ENCODE measurements around the gene MSH5. TPM values are rescaled to one million over a fixed set of nuclear protein-coding genes. Genes with fewer than 3 reads are reported as not detected.
A peak's percentile ranks its signal among the peaks of the same experiment; 100 is the strongest.

Gene MSH5
- total and polyA plus RNA-seq, 2 of the 13 experiments (the other 11 are each of a cell fraction or from before 2014, with no cell fraction given) = 10.2 to 38.7 TPM

DNA sequence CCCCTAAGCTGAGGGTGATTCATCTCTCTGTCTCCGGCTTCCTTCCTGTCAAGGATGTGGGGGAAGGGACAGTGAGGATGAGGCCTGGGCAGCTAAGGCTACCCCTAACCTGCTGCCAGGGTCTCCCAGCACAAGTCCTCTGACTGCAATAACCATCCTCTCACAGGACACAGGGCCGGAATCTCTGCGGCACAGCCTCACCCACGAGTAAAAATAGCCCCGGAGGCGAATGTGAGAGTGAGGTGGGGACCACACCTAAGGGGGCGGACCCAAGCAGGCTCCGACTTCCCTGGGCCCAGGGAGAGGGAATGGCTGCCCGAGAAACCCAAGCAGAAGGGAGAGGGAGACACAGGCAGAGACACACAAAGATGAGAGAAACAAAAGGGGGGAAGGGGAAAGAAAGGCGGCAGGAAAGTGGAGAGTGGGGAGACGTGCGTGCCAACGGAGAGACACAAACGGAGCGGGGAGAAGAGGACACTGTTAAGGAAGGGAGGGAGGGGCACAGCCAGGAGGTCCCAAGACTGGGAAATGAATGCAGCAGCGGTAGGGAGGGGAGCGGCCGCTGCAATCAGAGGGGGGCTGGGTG lies 4.9 kb upstream of the MSH5 start:
- Histone ChIP-seq H3K4me1 (ENCODE audit: insufficient read depth, low read length) (peaks cover 72% of the 10 kb centered on the region), H3K9me3 (ENCODE audit: low read length) (no peaks in the 10 kb centered on the region), H3K27ac (ENCODE audit: extremely low read length, insufficient read depth, low read length) (peak overlapping the region; percentile 99), H4K20me1 (ENCODE audit: insufficient read depth, low read length) (peaks cover 33% of the 10 kb centered on the region; the same call in 1 of the 2 replicates), H3K9ac (ENCODE audit: insufficient read depth, low read depth, low read length) (peak overlapping the region; percentile 98), H2AFZ (ENCODE audit: low read length) (no peak overlapping the region), H3K27me3 (ENCODE audit: control insufficient read depth in 1 of 2, insufficient read depth in 2 of 2, low read length in 2 of 2) (no peaks in the 10 kb centered on the region; a peak in 1 of 5 replicates), H3K79me2 (ENCODE audit: insufficient read depth, low read length) (peaks cover 41% of the 10 kb centered on the region), H3K4me2 (ENCODE audit: low read depth, low read length) (peak overlapping the region; percentile 98), H3K36me3 (replicated peaks in 1 of 2; ENCODE audit: control insufficient read depth in 1 of 2, insufficient read depth in 2 of 2, low read length in 2 of 2) (peaks cover 18 to 42% of the 10 kb centered on the region in 2 experiments), H3K4me3 (replicated peaks in 1 of 3; ENCODE audit: insufficient read depth in 1 of 3, low read depth in 2 of 3, low read length in 3 of 3) (peak overlapping the region; percentile 71 to 92 (median 92))
- no peak for FAIRE-seq
- WGBS (ENCODE audit: low lambda C conversion rate) = 1% methylated on average over 17 of the region's 18 CpGs
- ChIA-PET POLR2A (interaction anchor here (0.7 to 11.3 kb wide), 23 partner anchors 11 to 353 kb away, joined by 3 to 279 read pairs (median 40); partner anchors contain the start of genes ABHD16A, APOM, BAG6 and C6orf47), CTCF (ENCODE audit: low intra/inter-chr PET ratio, low total read pairs) (interaction anchor here (1.3 kb wide), 1 partner anchor 35 kb away, joined by 3 read pairs; no protein-coding TSS in a partner anchor)
- no peak for ATAC-seq
- no TSS peak for BruUV-seq (replicated peaks)
- intact Hi-C loops (cut with micrococcal nuclease; ENCODE audit: unreplicated experiment) = loop anchor here (5.0 kb wide), 2 partner anchors 33 to 72 kb away; partner anchors contain the start of genes ABHD16A and LSM2
- DNase-seq (ENCODE audit: low spot score) = peak; percentile 65
- in situ Hi-C loops (cut with HindIII; ENCODE audit: extremely low pct_ligation_motif_present, low pct_unique_long_range_greater_than_20kb) = loop anchor here (5.0 kb wide), 1 partner anchor 32 kb away; no protein-coding TSS in a partner anchor
- TF ChIP-seq RBM39 (IDR thresholded peaks at IDR 0.05; ENCODE audit: low read depth, low read length, poor library complexity, severe bottlenecking) = peak; percentile 76
- TF ChIP-seq FOXA3 (CRISPR knock-in tag; IDR thresholded peaks at IDR 0.05) = no peak
- TF ChIP-seq, protein P1, sequence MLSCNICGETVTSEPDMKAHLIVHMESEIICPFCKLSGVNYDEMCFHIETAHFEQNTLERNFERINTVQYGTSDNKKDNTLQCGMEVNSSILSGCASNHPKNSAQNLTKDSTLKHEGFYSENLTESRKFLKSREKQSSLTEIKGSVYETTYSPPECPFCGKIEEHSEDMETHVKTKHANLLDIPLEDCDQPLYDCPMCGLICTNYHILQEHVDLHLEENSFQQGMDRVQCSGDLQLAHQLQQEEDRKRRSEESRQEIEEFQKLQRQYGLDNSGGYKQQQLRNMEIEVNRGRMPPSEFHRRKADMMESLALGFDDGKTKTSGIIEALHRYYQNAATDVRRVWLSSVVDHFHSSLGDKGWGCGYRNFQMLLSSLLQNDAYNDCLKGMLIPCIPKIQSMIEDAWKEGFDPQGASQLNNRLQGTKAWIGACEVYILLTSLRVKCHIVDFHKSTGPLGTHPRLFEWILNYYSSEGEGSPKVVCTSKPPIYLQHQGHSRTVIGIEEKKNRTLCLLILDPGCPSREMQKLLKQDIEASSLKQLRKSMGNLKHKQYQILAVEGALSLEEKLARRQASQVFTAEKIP (CRISPR knock-in tag; IDR thresholded peaks at IDR 0.05; ENCODE audit: borderline replicate concordance) = no peak
- TF ChIP-seq, protein P2, sequence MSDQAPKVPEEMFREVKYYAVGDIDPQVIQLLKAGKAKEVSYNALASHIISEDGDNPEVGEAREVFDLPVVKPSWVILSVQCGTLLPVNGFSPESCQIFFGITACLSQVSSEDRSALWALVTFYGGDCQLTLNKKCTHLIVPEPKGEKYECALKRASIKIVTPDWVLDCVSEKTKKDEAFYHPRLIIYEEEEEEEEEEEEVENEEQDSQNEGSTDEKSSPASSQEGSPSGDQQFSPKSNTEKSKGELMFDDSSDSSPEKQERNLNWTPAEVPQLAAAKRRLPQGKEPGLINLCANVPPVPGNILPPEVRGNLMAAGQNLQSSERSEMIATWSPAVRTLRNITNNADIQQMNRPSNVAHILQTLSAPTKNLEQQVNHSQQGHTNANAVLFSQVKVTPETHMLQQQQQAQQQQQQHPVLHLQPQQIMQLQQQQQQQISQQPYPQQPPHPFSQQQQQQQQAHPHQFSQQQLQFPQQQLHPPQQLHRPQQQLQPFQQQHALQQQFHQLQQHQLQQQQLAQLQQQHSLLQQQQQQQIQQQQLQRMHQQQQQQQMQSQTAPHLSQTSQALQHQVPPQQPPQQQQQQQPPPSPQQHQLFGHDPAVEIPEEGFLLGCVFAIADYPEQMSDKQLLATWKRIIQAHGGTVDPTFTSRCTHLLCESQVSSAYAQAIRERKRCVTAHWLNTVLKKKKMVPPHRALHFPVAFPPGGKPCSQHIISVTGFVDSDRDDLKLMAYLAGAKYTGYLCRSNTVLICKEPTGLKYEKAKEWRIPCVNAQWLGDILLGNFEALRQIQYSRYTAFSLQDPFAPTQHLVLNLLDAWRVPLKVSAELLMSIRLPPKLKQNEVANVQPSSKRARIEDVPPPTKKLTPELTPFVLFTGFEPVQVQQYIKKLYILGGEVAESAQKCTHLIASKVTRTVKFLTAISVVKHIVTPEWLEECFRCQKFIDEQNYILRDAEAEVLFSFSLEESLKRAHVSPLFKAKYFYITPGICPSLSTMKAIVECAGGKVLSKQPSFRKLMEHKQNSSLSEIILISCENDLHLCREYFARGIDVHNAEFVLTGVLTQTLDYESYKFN (CRISPR knock-in tag; conservative IDR thresholded peaks at IDR 0.05) = no peak
- TF ChIP-seq, protein P3, sequence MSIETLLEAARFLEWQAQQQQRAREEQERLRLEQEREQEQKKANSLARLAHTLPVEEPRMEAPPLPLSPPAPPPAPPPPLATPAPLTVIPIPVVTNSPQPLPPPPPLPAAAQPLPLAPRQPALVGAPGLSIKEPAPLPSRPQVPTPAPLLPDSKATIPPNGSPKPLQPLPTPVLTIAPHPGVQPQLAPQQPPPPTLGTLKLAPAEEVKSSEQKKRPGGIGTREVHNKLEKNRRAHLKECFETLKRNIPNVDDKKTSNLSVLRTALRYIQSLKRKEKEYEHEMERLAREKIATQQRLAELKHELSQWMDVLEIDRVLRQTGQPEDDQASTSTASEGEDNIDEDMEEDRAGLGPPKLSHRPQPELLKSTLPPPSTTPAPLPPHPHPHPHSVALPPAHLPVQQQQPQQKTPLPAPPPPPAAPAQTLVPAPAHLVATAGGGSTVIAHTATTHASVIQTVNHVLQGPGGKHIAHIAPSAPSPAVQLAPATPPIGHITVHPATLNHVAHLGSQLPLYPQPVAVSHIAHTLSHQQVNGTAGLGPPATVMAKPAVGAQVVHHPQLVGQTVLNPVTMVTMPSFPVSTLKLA (IDR thresholded peaks at IDR 0.05) = no peak
- TF ChIP-seq, protein P4, sequence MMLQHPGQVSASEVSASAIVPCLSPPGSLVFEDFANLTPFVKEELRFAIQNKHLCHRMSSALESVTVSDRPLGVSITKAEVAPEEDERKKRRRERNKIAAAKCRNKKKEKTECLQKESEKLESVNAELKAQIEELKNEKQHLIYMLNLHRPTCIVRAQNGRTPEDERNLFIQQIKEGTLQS (CRISPR knock-in tag; IDR thresholded peaks at IDR 0.05) = no peak; the same call in 1 of the 2 replicates
- no peak for TF ChIP-seq KDM6A (CRISPR knock-in tag; IDR thresholded peaks at IDR 0.05; ENCODE audit: low read depth)
- no peak; the same call in 1 of the 2 replicates for TF ChIP-seq ZNF225 (CRISPR knock-in tag; IDR thresholded peaks at IDR 0.05)
- TF ChIP-seq ZNF24 (IDR thresholded peaks at IDR 0.05) = no peak
- 0 out of 2 replicates have a peak, but pooled peaks have one; percentile 23 for TF ChIP-seq ZNF292 (CRISPR knock-in tag; IDR thresholded peaks at IDR 0.05; ENCODE audit: borderline replicate concordance, low read depth)
- no peak for TF ChIP-seq ZNF776 (CRISPR knock-in tag; IDR thresholded peaks at IDR 0.05)
- TF ChIP-seq, protein P5, sequence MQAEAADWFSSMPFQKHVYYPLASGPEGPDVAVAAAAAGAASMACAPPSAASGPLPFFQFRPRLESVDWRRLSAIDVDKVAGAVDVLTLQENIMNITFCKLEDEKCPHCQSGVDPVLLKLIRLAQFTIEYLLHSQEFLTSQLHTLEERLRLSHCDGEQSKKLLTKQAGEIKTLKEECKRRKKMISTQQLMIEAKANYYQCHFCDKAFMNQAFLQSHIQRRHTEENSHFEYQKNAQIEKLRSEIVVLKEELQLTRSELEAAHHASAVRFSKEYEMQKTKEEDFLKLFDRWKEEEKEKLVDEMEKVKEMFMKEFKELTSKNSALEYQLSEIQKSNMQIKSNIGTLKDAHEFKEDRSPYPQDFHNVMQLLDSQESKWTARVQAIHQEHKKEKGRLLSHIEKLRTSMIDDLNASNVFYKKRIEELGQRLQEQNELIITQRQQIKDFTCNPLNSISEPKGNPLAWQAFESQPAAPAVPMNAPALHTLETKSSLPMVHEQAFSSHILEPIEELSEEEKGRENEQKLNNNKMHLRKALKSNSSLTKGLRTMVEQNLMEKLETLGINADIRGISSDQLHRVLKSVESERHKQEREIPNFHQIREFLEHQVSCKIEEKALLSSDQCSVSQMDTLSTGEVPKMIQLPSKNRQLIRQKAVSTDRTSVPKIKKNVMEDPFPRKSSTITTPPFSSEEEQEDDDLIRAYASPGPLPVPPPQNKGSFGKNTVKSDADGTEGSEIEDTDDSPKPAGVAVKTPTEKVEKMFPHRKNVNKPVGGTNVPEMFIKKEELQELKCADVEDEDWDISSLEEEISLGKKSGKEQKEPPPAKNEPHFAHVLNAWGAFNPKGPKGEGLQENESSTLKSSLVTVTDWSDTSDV (CRISPR knock-in tag; IDR thresholded peaks at IDR 0.05) = 0 out of 2 replicates have a peak, but pooled peaks have one; percentile 75

All from HepG2 (cell line).